PFSK-1 (cell line): Measurements from ENCODE around the gene SLC27A5.

ENCODE experiments used
- FOXP2 ChIP-seq: optimal IDR thresholded peaks from 2 replicates; pipeline ENCODE3; 2011; ENCODE audit warnings: borderline replicate concordance, control low read depth, inconsistent platforms; ENCODE audit not compliant: insufficient read depth; ENCODE audit errors: extremely low read length, extremely low read depth
- POLR2AphosphoS5 ChIP-seq: IDR thresholded peaks from 2 replicates; pipeline ENCODE4 v1.6.1; 2012; ENCODE audit warnings: low read depth, mild to moderate bottlenecking, control low read depth, low read length, moderate library complexity
- REST ChIP-seq, 2 experiments: IDR thresholded peaks; 2 replicates each; pipeline versions ENCODE4 v1.6.1 to v1.8.0; 2011 to 2012; ENCODE audit warnings: low read depth in 2 of 2, low read length in 2 of 2, control low read depth in 1 of 2, inconsistent platforms in 1 of 2, mild to moderate bottlenecking in 1 of 2, moderate library complexity in 1 of 2; ENCODE audit not compliant: insufficient read depth in 1 of 2
- SIN3A ChIP-seq: IDR thresholded peaks from 2 replicates; pipeline ENCODE4 v1.6.1; 2012; ENCODE audit warnings: mild to moderate bottlenecking, low read length, moderate library complexity, borderline replicate concordance; ENCODE audit not compliant: insufficient read depth
- TAF1 ChIP-seq: IDR thresholded peaks from 2 replicates; pipeline ENCODE4 v1.6.1; 2012; ENCODE audit warnings: low read length, control low read depth, borderline replicate concordance; ENCODE audit not compliant: insufficient read depth

SLC27A5 gene

GRCh38 chr19:58519355-58520256 lies 7.8 kb upstream of the SLC27A5 start, which contains the start of gene ZBTB45:
Gene ZBTB45, minus strand, starts transcription at chr19:58519810. Its CDS starts 2,137 bp downstream, at chr19:58517673.
- peak in 1 of 2 experiments; percentile 46; a peak in 1 of 4 replicates for TF ChIP-seq REST (IDR thresholded peaks at IDR 0.05; ENCODE audit: insufficient read depth in 1 of 2, low read depth in 2 of 2, low read length in 2 of 2)
- 0 out of 2 replicates have a peak, but pooled peaks have one; percentile 86 for TF ChIP-seq SIN3A
- peak; percentile 95; the same call in 1 of the 2 replicates for TF ChIP-seq TAF1
- TF ChIP-seq POLR2AphosphoS5, result peak; percentile 72; the same call in 1 of the 2 replicates
- peak; percentile 93 for TF ChIP-seq FOXP2

GRCh38 chr19:58519087-58519354 lies 7.2 kb upstream of the SLC27A5 start:
- no peak for TF ChIP-seq SIN3A
- peak; percentile 40; the same call in 1 of the 2 replicates for TF ChIP-seq TAF1

- no peak for TF ChIP-seq SIN3A
- TF ChIP-seq POLR2AphosphoS5, result no peak
- TF ChIP-seq FOXP2, result no peak
- no peak for TF ChIP-seq REST (IDR thresholded peaks at IDR 0.05; ENCODE audit: insufficient read depth in 1 of 2, low read depth in 2 of 2, low read length in 2 of 2)
- TF ChIP-seq TAF1, result no peak
Measured at GRCh38 chr19:58518256-58519086, 6.7 kb upstream of the SLC27A5 start.

- TF ChIP-seq TAF1, result no peak
- TF ChIP-seq POLR2AphosphoS5, result no peak
- TF ChIP-seq REST (IDR thresholded peaks at IDR 0.05; ENCODE audit: insufficient read depth in 1 of 2, low read depth in 2 of 2, low read length in 2 of 2), result no peak
- TF ChIP-seq SIN3A, result no peak
Measured at GRCh38 chr19:58516964-58517833, 5.4 kb upstream of the SLC27A5 start.

DNA sequence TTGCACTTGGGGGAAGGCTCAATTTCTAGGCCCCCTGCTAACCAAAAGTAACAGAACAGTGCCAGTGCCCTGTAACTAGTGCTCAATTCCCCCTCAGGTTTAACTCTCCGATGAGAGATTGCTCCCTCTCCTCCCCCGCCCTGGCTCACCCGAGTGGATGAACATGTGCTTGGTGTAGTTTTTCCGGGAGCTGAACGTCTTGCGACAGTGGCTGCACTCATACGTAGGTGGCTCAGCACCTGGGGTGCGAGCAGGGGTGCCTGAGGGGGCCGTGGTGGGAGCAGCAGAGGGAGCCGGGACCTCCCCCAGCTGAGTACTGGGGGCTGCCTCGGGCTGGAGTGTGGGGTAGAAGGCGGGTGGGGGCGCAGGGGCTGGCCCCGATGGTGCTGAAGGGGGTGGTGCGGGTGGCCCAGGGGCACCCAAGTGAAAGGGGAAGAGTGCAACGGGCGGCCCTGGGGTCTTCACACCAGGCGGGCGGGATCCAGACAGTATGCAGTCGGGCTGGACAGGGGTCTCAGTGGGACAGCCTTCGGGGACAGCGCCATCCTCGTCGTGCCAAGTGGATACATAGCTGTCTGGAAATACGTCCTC lies 4.5 kb upstream of the SLC27A5 start:
- no peak for TF ChIP-seq REST (IDR thresholded peaks at IDR 0.05; ENCODE audit: insufficient read depth in 1 of 2, low read depth in 2 of 2, low read length in 2 of 2)
- TF ChIP-seq POLR2AphosphoS5, result no peak
- TF ChIP-seq TAF1, result no peak
- no peak for TF ChIP-seq FOXP2
- TF ChIP-seq SIN3A, result no peak
